Vagina (tissue), 2 donors: ENCODE results near the gene PLA2G4A.

ENCODE experiments used
- POLR2A ChIP-seq, 2 donors: fragments of 450-650 bp; IDR thresholded peaks; one replicate each; pipeline ENCODE4 v1.6.1; 2017; ENCODE audit warnings: antibody characterized with exemption in 2 of 2, mild to moderate bottlenecking in 2 of 2, moderate library complexity in 2 of 2
- POLR2AphosphoS5 ChIP-seq, 2 donors: sonication (generic); formaldehyde crosslinking; IDR thresholded peaks; one replicate each; pipeline ENCODE4 v1.9.0; 2017; ENCODE audit warnings: antibody characterized with exemption in 2 of 2, mild to moderate bottlenecking in 2 of 2, low read depth in 1 of 2; ENCODE audit not compliant: insufficient read depth in 1 of 2
- TF ChIP-seq, protein P1 (sequence below), 3 experiments: fragments of 450-650 bp in 2 of 3; fragments of 200-600 bp in 1 of 3; sonication (generic) in 1 of 3; IDR thresholded peaks; one replicate each; pipeline ENCODE4 v1.5.1; 2017 to 2019; ENCODE audit warnings: antibody characterized with exemption in 3 of 3, mild to moderate bottlenecking in 2 of 3, moderate library complexity in 2 of 3

DNA sequence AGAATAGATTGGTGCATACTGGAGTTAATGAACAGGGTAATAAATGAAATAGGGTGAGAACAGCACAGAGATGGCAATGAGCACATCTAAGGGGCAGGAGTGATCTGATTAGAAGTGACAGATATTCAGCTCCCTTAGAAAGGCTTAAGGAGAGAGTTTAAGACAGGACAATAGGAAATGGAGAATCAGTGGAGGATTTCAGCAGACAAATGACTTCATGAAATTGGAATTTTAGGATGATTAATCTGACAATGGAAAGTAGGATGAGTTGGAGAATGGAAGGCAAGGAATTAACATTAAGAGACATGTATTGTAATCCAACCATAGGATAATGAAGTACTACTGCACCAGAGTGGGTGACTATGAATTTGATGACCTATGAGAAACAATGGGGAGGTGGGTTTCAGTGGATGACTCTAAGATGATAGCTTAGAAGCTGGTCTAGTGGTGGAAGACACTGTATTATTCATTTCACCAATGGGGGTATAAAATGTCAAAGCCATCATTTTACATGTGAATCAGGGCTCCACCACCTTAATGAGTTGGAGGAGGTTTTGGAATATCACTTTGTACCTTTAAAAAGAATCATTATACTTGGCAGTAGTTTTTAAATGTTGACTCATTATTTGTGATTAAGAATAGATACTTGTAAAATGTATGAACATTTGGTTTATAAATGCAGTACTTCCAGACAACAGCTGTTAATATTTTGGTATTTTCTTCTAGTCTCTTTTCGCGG, 139.1 kb downstream of the PLA2G4A start:
- TF ChIP-seq, protein P1, sequence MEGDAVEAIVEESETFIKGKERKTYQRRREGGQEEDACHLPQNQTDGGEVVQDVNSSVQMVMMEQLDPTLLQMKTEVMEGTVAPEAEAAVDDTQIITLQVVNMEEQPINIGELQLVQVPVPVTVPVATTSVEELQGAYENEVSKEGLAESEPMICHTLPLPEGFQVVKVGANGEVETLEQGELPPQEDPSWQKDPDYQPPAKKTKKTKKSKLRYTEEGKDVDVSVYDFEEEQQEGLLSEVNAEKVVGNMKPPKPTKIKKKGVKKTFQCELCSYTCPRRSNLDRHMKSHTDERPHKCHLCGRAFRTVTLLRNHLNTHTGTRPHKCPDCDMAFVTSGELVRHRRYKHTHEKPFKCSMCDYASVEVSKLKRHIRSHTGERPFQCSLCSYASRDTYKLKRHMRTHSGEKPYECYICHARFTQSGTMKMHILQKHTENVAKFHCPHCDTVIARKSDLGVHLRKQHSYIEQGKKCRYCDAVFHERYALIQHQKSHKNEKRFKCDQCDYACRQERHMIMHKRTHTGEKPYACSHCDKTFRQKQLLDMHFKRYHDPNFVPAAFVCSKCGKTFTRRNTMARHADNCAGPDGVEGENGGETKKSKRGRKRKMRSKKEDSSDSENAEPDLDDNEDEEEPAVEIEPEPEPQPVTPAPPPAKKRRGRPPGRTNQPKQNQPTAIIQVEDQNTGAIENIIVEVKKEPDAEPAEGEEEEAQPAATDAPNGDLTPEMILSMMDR (IDR thresholded peaks at IDR 0.05), result no peak
- TF ChIP-seq POLR2AphosphoS5 (IDR thresholded peaks at IDR 0.05; ENCODE audit: insufficient read depth in 1 of 2, low read depth in 1 of 2) (no peak), POLR2A (IDR thresholded peaks at IDR 0.05) (no peak)
